Activated naive CD8-positive, alpha-beta T cell treated with anti-CD3 and anti-CD28 coated beads, Interleukin-2, amount 10 ng/mL, durations not matched to agents 7 days and 5 days (primary cell): ENCODE results near the gene CEMIP. TPM values are rescaled to one million over a fixed set of nuclear protein-coding genes. Genes with fewer than 3 reads are reported as not detected.
"Not testable (repeated sequence)": the region's sequence is repeated elsewhere in the genome, so short reads cannot be mapped to it uniquely, and the experiment has no call there.

Experiments used
- ATAC-seq: fragments of 150-1000 bp; cut with Tn5 transposase; one replicate; pipeline ENCODE4 v1.10.0; 2021; ENCODE audit warnings: low read depth, moderate library complexity
- POLR2A ChIA-PET: fragments of 350-600 bp; sonication (Branson Sonifier 250); formaldehyde crosslinking; loops from one replicate; lab custom pipeline; 2021; ENCODE audit warnings: antibody characterized with exemption; lab: Charles Lee
- DNase-seq: peaks from one replicate; pipeline ENCODE4 v3.0.0; 2021
- H3K27ac Mint-ChIP-seq: one replicate; pipeline ENCODE4 v1.8.0; 2022; ENCODE audit warnings: mild to moderate bottlenecking, mixed read lengths
- H3K27me3 Mint-ChIP-seq: one replicate; pipeline ENCODE4 v1.8.0; 2022; ENCODE audit warnings: mild to moderate bottlenecking, moderate library complexity, mixed read lengths
- H3K36me3 Mint-ChIP-seq: one replicate; pipeline ENCODE4 v1.8.0; 2021; ENCODE audit warnings: mild to moderate bottlenecking, mixed read lengths
- H3K4me1 Mint-ChIP-seq: one replicate; pipeline ENCODE4 v1.8.0; 2021; ENCODE audit warnings: mixed read lengths
- H3K4me3 Mint-ChIP-seq: one replicate; pipeline ENCODE4 v1.8.0; 2022; ENCODE audit warnings: mild to moderate bottlenecking, moderate library complexity, mixed read lengths
- H3K9me3 Mint-ChIP-seq: one replicate; pipeline ENCODE4 v1.8.0; 2021; ENCODE audit warnings: mixed read lengths
- total RNA-seq, 2 experiments: library from RNA; stranded (reverse); gene quantifications; one replicate each; pipeline ENCODE4 v1.2.3, GENCODE V29; 2021

CEMIP gene
- total RNA-seq, 2 experiments from 2014 or later = 0.23 TPM; not detected in 1

DNA sequence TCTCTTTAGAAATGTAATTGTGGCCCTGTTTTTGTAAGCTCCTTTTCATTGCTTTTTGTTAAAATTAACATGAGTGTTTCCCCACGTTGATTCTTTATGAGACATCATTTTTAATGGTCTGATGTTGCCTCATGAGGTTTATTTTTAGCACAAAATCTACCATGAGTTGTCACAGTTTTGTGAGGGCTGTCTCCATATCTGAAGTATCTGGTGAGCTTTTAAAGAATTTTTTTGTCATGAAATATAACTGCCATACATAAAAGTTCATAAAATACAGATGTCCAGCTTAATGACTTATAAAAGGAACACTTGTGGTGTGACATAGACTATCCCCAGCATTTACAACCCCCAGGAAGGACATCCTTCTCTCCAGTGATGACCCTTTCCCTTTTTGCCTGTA, 34.3 kb upstream of the CEMIP start:
- DNase-seq = no peak
- ATAC-seq = no peak
- Mint-ChIP-seq H3K9me3 (no peaks in the 10 kb centered on the region), H3K27me3 (no peaks in the 10 kb centered on the region), H3K4me3 (no peak overlapping the region), H3K27ac (no peak overlapping the region), H3K36me3 (peaks cover 2% of the 10 kb centered on the region), H3K4me1 (no peaks in the 10 kb centered on the region)
- POLR2A ChIA-PET = no interaction called here

DNA sequence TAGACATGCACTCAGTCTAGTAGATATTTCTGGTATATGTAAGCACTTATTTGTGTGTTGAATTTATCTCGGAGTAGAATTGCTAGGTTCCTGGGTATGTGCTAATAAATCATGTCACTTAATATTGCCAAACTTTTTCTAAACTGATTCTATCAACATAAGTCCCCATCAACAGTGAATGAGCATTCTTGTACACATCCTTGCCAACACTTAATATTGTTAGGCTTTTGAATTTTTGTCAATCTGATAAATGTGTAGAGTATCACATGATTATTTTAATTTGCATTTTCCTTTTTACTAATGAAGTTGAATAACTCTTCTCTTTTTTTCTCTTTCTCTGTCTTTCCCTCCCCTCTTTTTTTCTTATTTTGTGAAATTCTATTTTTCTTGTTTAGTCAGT, 33.3 kb upstream of the CEMIP start:
- POLR2A ChIA-PET = no interaction called here
- no peaks in the 10 kb centered on the region for H3K27me3 Mint-ChIP-seq
- H3K27ac Mint-ChIP-seq = no peak overlapping the region
- ATAC-seq = no peak
- H3K9me3 Mint-ChIP-seq = no peaks in the 10 kb centered on the region
- H3K36me3 Mint-ChIP-seq = peaks cover 2% of the 10 kb centered on the region
- DNase-seq = no peak
- no peaks in the 10 kb centered on the region for H3K4me1 Mint-ChIP-seq
- H3K4me3 Mint-ChIP-seq = no peak overlapping the region

DNA sequence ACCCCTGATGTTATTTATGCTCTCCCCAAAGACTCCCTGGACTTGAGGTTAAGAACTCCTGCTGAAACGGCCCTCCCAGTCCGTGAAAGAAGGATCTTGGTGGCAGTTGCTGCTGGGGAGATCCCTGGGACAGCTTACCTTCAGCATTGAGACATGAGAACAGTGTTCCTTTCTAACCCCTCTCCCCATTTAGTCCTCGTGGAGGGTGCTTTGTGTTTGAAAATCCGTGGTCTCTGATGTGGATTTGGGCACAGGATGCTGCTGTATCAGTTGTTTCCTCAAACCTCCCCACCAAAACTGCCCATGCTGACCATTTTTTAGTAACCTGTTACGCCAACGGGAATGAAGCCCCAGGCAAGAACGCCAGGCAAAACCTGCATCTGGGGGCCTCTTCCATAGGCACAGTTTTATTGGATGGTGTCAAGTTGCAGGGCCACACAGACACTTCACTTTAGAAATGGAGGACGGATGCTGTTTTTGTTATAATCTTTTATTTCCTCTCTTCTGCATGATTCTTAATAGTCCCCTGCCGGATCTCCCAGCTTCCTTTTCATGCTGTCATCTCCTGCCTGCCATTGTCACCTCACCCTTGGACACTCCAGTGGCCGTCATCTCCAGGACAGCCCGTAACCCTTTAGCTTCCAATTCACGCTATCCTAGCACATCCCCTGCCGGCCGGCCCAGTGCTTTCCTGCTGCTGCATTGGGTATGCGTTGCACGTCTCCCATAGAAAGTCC, 31.7 kb upstream of the CEMIP start:
- no peaks in the 10 kb centered on the region for H3K4me1 Mint-ChIP-seq
- H3K4me3 Mint-ChIP-seq = no peak overlapping the region
- H3K36me3 Mint-ChIP-seq = peaks cover 2% of the 10 kb centered on the region
- H3K9me3 Mint-ChIP-seq = no peaks in the 10 kb centered on the region
- POLR2A ChIA-PET = no interaction called here
- peaks cover 2% of the 10 kb centered on the region for H3K27me3 Mint-ChIP-seq
- H3K27ac Mint-ChIP-seq = no peak overlapping the region
- ATAC-seq = no peak
- no peak for DNase-seq

DNA sequence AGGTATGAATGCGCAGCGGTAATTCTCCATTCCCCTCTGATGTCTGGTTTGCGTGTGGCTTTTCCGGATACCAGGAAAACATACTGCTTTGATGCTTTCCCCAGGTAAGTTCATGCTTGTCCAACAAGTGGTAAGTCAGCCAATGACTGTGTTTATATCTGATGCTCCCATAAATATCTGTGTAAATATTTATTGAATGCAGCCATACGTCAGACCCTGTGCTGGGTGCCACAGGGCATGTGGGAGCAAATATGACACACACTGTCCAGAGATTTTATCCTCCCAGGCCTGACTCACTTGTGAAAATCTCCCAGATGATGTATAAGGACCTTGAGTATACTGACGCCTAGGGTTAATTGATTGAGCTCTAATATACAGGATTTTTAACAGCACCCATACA, 29.6 kb upstream of the CEMIP start:
- H3K27me3 Mint-ChIP-seq = peaks cover 2% of the 10 kb centered on the region
- H3K4me1 Mint-ChIP-seq = no peaks in the 10 kb centered on the region
- no peak overlapping the region for H3K27ac Mint-ChIP-seq
- H3K9me3 Mint-ChIP-seq = no peaks in the 10 kb centered on the region
- no peak for DNase-seq
- H3K36me3 Mint-ChIP-seq = no peaks in the 10 kb centered on the region
- POLR2A ChIA-PET = no interaction called here
- no peak overlapping the region for H3K4me3 Mint-ChIP-seq
- no peak for ATAC-seq

DNA sequence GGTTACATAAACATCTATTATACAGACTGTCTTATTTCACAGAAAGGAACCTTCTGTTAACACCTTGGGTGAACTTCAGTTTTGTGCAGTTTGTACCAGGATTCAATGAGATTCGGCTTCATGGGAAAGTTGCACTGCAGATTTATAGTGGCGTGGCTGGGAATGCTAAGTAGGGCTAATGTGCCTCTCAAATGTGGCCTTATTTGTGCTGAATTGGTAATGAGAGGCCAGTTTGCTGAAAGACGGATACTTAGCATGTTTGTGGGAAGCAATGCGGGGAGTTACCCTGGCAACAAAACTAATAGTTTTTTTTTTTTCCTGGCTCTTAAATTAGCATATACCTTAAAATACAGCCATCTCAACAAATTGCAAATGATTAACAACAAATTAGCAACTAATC, 28.6 kb upstream of the CEMIP start:
- no peak overlapping the region for H3K27ac Mint-ChIP-seq
- DNase-seq = no peak
- ATAC-seq = no peak
- H3K4me3 Mint-ChIP-seq = no peak overlapping the region
- H3K9me3 Mint-ChIP-seq = no peaks in the 10 kb centered on the region
- H3K27me3 Mint-ChIP-seq = peaks cover 2% of the 10 kb centered on the region
- H3K36me3 Mint-ChIP-seq = no peaks in the 10 kb centered on the region
- no peaks in the 10 kb centered on the region for H3K4me1 Mint-ChIP-seq
- POLR2A ChIA-PET = no interaction called here

GRCh38 chr15:80752204-80752603, 27.0 kb upstream of the CEMIP start:
- no peak for ATAC-seq
- Mint-ChIP-seq H3K4me3 (no peak overlapping the region), H3K36me3 (no peaks in the 10 kb centered on the region), H3K9me3 (no peaks in the 10 kb centered on the region), H3K27me3 (peaks cover 2% of the 10 kb centered on the region), H3K4me1 (peaks cover 3% of the 10 kb centered on the region), H3K27ac (no peak overlapping the region)
- no peak for DNase-seq
- POLR2A ChIA-PET = no interaction called here

DNA sequence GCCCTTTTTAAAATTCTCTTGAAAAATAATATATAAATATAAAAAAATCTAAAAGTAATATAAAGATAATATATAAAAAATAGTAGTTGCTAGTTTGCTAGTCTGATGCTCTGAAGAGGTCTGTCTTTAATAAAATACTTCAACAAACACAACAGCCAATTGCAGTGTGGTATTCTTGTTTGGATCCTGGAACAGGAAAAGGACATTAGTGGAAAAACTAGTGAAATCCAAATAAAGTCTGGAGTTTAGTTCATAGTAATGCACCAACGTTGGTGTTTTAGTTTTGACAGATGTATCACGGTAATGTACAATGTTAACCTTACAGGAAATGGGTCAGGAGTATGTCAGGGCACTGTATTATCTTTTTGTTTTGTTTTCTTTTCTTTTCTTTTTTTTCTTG, 26.0 kb upstream of the CEMIP start:
- no peak overlapping the region for H3K27ac Mint-ChIP-seq
- no peaks in the 10 kb centered on the region for H3K36me3 Mint-ChIP-seq
- peaks cover 3% of the 10 kb centered on the region for H3K4me1 Mint-ChIP-seq
- DNase-seq = no peak
- POLR2A ChIA-PET = no interaction called here
- H3K27me3 Mint-ChIP-seq = peaks cover 4% of the 10 kb centered on the region
- ATAC-seq = no peak
- no peaks in the 10 kb centered on the region for H3K9me3 Mint-ChIP-seq
- no peak overlapping the region for H3K4me3 Mint-ChIP-seq

DNA sequence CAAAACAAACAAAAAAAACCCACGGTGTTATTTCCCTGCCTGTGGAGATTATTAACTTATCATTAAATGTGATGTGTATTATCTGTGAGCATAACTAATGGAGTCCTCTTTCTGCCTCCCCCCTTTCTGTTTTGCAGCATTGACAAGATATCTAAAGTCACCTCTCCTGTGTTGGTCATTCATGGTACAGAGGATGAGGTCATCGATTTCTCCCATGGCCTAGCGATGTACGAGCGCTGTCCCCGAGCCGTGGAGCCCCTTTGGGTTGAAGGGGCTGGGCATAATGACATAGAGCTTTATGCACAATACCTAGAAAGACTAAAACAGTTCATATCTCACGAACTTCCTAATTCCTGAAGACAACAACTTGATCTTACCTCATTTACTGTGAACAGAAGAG, 25.2 kb upstream of the CEMIP start:
- Mint-ChIP-seq H3K9me3 (no peaks in the 10 kb centered on the region), H3K36me3 (no peaks in the 10 kb centered on the region), H3K27ac (no peak overlapping the region), H3K4me1 (peaks cover 3% of the 10 kb centered on the region), H3K4me3 (no peak overlapping the region), H3K27me3 (peaks cover 10% of the 10 kb centered on the region)
- POLR2A ChIA-PET = no interaction called here
- ATAC-seq = no peak
- no peak for DNase-seq

DNA sequence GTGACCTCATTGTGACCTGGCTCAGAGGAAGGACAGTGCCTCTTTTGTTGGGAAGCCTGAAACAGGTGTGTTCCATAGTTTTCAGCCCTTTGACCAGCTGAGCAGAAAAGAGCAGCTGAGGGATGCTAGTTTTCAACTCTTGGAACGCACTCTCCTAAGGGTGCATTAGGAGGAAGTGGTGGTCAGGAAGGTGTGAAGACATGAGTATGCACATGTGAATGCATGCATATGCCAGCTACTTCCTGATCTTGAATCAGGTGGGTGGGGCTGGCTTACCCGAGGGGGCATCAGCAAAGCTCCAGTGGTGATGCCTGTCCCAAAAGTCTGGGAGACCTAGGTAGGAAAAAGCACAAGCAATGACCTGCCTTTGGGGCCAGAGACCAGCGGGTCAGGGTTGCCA, 23.3 kb upstream of the CEMIP start:
- ATAC-seq (no peak), DNase-seq (no peak)
- Mint-ChIP-seq H3K4me3 (no peak overlapping the region), H3K36me3 (no peaks in the 10 kb centered on the region), H3K9me3 (no peaks in the 10 kb centered on the region), H3K4me1 (peaks cover 3% of the 10 kb centered on the region), H3K27ac (no peak overlapping the region), H3K27me3 (peaks cover 12% of the 10 kb centered on the region)
- POLR2A ChIA-PET = no interaction called here

- no peak overlapping the region for H3K4me3 Mint-ChIP-seq
Observed at GRCh38 chr15:80758130-80758745, 20.9 kb upstream of the CEMIP start.

DNA sequence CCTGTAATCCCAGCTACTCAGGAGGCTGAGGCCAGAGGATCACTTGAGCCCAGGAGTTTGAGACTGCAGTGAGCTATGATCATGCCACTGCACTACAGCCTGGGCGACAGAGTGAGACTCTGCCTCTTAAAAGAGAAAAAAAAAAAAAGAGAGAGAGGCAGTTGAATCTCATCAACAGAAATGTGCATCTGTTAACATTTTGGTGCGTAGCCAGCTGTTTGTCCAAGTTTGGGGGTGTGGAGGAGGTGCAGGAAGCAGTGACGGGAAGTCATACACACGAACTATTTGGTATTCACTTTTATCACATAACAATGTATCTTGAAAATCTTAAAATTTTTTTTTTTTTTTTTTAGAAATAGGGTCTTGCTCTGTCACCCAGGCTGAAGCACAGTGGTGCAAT, 18.2 kb upstream of the CEMIP start:
- POLR2A ChIA-PET = no interaction called here
- no peaks in the 10 kb centered on the region for H3K36me3 Mint-ChIP-seq
- H3K4me1 Mint-ChIP-seq = peaks cover under 1% of the 10 kb centered on the region
- H3K27me3 Mint-ChIP-seq = peaks cover 11% of the 10 kb centered on the region
- H3K9me3 Mint-ChIP-seq = no peaks in the 10 kb centered on the region
- no peak overlapping the region for H3K27ac Mint-ChIP-seq
- H3K4me3 Mint-ChIP-seq = no peak overlapping the region
- no peak for ATAC-seq
- DNase-seq = no peak

More at GRCh38 chr15:80758130-80758745, 20.9 kb upstream of the CEMIP start:
- H3K9me3 Mint-ChIP-seq = no peaks in the 10 kb centered on the region
- POLR2A ChIA-PET = no interaction called here
- no peaks in the 10 kb centered on the region for H3K36me3 Mint-ChIP-seq
- ATAC-seq (no peak), DNase-seq (no peak)
- H3K27me3 Mint-ChIP-seq = peaks cover 11% of the 10 kb centered on the region
- no peak overlapping the region for H3K27ac Mint-ChIP-seq
- peaks cover 3% of the 10 kb centered on the region for H3K4me1 Mint-ChIP-seq

- POLR2A ChIA-PET = no interaction called here
- no peaks in the 10 kb centered on the region for H3K9me3 Mint-ChIP-seq
- no peaks in the 10 kb centered on the region for H3K36me3 Mint-ChIP-seq
- H3K27ac Mint-ChIP-seq = no peak overlapping the region
- DNase-seq = no peak
- no peak overlapping the region for H3K4me3 Mint-ChIP-seq
- peaks cover 11% of the 10 kb centered on the region for H3K27me3 Mint-ChIP-seq
- H3K4me1 Mint-ChIP-seq = no peaks in the 10 kb centered on the region
- no peak for ATAC-seq
Observed at GRCh38 chr15:80761754-80762153, 17.4 kb upstream of the CEMIP start.

- H3K4me3 Mint-ChIP-seq, H3K9me3 Mint-ChIP-seq, H3K36me3 Mint-ChIP-seq, H3K4me1 Mint-ChIP-seq, POLR2A ChIA-PET, ATAC-seq, H3K27ac Mint-ChIP-seq, DNase-seq, H3K27me3 Mint-ChIP-seq: not testable (repeated sequence)
Observed at GRCh38 chr15:80763235-80763634, 15.9 kb upstream of the CEMIP start.

DNA sequence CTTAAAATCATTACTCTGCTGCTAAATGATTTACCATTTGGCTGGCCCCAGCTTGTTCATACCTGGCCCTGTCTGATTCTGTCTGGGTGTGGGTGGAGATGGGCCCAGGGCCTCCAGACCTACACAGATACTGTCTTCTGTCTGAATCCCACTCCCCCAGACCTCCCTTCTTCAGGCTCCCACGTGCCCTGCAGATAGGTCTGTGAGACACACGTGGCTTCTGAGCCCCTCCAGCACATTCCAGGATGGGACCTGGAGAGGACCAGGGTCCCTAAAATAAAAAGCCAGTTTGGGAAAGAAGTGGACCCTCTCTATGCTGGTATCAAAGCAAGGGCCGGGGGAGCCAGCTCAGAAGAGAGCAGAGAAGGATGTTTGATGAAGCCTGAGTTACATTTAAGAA, 14.6 kb upstream of the CEMIP start:
- ATAC-seq (no peak), DNase-seq (no peak)
- Mint-ChIP-seq H3K36me3 (no peaks in the 10 kb centered on the region), H3K4me3 (no peak overlapping the region), H3K27me3 (peaks cover 5% of the 10 kb centered on the region), H3K27ac (no peak overlapping the region), H3K4me1 (no peaks in the 10 kb centered on the region), H3K9me3 (no peaks in the 10 kb centered on the region)
- POLR2A ChIA-PET = no interaction called here
